ENCODE data around the gene ANKRD11.
"Not testable (repeated sequence)": the region's sequence is repeated elsewhere in the genome, so short reads cannot be mapped to it uniquely, and the experiment has no call there.

ANKRD11 gene

GRCh38 chr16:89268987-89269735 is 221.2 kb downstream of the ANKRD11 start:
- DNase-seq (ENCODE audit: low spot score), result no peak

DNA sequence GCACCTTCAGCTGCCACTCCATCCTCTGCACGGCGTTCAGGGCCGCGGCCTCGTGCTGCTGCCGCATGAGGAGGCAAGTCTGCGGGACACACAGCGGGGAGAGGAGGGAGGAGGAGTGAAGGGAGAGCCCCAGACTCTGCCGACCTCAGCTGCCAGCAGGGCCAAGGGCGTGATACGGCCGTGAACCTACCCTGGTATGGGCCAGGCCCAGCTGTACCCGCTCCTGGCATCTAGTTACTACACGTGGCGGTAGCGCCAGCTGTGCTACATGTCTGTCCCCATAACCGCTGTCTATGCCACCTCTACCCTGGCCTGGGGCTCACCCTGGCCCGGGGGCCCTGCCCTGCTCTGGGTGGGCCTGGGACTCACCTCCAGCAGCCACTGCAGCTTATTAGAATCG is 221.8 kb downstream of the ANKRD11 start:
- no peak for DNase-seq (ENCODE audit: low spot score)

DNA sequence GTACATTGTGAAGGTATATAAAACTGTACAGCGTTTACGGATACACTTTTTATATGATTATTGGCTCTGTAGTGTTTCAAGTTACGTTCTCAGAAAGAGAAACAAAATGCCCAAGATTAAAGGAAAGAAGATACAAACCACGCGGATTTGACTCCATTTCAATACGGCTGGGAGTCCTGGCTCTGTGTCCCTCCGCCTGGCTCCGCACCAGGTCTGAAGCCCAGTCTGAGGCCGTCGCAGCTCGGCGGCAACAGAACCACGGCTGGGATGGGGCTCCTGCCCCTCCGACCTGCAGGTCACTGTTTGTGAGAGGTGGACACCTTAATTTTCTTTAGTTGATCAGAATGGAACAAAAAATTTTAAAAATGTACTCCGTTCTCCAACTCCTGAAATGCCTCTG is 222.6 kb downstream of the ANKRD11 start:
- DNase-seq (ENCODE audit: low spot score), result not testable (repeated sequence)

- DNase-seq (ENCODE audit: low spot score), result no peak
These were observed 223.7 kb downstream of the ANKRD11 start for GRCh38 chr16:89266521-89267134.

GRCh38 chr16:89265647-89266046 is 224.7 kb downstream of the ANKRD11 start:
- DNase-seq (ENCODE audit: low spot score), result no peak

DNA sequence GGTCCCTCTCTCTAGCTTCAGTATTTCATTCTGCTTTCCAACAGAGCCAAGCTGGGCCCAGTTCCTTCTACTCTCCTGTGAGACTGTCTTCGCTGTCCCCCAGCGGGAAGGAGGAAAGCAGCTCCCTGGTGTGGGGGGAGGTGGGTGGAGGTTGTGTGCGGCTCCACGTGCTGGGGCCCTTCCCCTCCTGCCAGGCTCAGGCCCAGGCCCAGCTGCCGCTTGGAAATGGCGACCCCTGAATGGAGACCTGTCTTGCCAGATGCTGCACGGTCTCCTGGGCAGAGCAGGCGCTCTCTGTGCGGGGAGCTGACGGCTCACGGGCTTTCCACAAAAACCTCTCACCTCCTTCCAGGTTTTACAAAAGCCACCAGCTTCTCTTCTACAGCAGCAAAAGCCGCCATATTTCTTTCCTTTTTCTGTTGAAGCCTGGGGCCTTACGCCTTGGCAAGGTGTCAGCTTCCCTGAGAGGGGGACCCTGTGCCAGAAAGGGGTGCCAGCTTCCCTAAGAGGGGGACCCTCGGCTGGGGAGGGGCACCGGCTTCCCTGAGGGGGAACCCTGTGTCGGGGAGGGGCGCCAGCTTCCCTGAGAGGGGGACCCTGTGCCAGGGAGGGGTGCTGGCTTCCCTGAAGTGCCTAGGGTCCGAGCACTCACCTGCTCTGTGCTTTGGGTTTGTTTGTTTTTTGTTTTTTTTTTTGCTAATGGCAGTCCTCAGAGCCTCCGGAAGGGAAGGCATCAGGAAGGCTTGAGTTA is 225.4 kb downstream of the ANKRD11 start:
- DNase-seq (ENCODE audit: low spot score), result no peak

DNA sequence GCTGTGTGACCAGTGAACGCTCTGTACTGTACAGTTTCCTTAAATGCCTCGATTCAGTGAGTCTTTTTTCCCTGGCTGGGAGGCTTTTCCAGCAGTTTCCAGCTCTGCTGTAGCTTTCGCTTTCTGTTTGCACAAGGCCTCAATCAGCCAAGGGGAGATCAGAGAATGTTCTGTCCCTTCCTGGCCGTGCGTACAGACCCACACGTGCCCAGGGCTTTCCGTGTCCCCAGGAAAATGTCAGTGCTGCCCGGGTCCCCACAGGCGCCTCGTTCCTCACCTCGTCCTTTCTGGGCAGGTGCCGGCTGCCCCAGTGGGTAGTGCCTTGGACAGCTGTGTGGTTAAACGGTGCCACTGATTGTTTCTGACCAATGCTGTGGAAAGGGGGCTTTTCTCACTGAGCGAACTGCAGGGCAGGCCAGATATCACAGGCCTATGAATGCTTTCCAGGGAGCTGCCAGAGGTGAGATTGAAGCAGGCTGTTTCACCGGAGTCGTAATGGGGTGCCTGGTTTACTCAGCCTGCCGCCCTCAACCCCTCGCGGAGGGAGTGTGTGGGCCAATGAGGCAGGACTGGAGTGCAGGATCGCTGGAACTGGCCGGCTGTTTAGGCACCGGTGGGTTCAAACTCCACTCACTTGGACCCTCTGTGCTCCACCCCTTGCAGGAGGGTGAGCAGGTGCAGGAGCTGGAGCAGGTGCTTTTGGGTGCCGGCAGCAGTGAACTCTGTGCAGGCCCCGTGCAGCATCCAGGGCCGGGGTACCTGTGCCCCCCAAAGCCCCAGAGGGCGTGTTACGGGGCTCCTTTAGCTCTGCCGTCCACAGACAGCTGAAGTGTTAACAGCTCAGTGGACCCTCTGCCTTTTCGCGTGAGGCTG is 228.4 kb downstream of the ANKRD11 start:
- DNase-seq (ENCODE audit: low spot score), result no peak

- not testable (repeated sequence) for DNase-seq (ENCODE audit: low spot score)
These were observed 230.5 kb downstream of the ANKRD11 start for GRCh38 chr16:89259901-89260300.

DNA sequence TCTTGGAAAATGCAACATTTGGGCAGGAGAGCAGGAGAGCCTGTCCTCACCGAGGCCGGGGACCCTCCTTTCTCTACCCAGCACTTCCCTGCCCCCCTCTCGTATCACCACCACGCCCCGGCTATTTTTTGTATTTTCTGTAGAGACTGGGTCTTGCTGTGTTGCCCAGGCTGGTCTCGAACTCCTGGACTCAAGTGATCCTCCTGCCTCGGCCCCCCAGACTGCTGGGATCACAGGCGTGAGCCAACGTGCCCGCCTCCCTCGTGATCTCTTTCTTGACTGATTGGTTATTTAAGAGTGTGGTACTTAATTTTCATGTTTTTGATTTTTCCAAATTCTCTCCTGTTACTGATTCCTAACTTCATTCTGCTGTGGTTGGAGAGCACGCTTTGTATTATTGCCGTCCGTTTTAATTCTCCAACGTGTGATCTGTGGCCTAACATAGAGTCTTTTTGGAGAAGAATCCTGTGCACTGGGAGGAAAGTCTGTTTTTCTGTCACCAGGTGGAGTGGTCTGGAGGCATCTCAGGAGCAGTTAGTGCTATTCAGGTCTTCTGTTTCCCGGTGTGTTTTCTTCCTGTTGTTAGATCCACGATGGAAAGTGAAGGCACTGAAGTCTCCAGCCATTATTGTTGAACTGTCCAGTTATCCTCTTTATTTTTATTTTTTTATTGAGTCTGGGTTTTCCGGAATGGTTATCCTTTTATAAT is 232.4 kb downstream of the ANKRD11 start:
- DNase-seq (ENCODE audit: low spot score), result no peak

- DNase-seq (ENCODE audit: low spot score), result no peak
These were observed 233.1 kb downstream of the ANKRD11 start for GRCh38 chr16:89257281-89257731.

DNA sequence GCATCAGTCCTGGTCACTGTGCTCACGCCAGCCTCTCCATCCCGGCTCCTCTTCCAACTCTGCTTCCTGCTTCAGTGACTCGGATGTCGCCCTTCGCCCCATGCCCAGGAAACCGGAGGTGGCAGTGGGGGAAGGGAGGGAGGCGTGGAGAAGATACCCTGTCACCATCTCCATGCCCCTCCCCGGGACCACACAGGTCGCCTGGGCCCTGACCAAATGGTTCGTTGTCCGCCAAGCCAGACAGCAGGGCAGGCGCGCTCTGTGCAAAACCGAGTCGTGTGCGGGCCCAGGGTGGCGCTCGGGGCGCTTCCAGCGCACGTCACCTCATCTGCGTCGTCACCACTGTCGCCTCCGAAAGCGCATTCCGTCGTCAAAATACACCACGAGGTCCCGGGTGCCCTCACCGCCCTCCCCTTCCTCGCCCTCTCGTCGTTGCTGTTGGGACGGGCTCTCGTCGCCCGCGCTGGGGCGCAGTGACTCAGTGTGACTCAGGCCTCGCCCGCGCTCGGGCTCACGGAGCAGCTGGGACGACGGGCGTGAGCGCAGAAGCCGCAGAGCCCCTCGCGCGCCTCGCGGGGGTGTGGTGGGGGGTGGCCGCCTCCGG is 233.6 kb downstream of the ANKRD11 start:
- no peak for DNase-seq (ENCODE audit: low spot score)

DNA sequence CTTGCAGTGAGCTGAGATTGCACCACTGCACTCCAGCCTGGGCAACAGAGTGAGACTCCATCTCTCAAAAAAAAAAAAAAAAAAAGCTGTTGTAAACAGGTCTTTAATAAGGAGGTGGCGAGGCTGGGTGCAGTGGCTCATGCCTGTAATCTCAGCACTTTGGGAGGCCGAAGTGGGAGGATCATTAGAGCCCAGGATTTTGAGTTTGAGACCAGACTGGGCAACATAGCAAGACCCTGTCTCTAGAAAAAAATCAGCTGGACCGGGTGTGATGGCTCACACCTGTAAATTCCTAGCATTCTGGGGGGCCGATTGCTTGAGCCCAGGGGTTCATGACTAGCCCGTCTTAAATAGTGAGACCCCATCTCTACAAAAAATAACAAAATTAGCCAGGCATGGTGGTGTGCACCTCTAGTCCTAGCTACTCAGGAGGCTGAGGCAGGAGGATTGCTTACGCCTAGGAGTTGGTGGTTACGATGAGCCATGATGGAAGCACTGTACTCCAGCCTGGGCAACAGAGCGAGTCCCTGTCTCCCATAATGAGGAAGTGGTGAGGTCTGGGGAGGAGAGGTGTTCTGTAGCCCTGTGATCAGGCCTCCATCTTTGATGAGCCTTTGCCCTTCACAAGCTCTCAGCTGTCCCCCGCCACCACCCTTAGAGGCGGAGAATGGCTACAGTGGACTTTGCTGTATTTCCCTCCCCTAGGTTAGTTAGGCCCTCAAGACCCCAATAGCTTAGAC is 236.6 kb downstream of the ANKRD11 start:
- no peak for DNase-seq (ENCODE audit: low spot score)

- DNase-seq (ENCODE audit: low spot score), result no peak
These were observed 242.0 kb downstream of the ANKRD11 start for GRCh38 chr16:89248196-89248982.

DNA sequence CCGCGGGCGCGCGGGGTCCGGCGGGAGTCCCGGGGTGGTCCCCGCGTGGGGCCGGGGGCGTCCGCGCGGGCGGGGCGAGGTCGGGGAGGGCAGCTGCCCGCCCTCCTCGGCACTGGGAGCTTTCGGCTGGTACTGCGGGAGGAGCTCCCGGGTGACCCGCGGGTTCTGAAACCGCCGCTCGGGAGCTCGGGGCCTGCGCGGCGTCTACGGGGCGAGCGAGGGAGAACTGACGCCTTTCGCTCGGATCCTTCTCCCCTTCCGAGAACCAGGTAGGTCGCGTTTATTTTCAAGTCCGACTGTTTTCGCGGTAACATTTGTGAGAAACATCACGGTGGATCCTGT is 242.7 kb downstream of the ANKRD11 start:
- not testable (repeated sequence) for DNase-seq (ENCODE audit: low spot score)

DNA sequence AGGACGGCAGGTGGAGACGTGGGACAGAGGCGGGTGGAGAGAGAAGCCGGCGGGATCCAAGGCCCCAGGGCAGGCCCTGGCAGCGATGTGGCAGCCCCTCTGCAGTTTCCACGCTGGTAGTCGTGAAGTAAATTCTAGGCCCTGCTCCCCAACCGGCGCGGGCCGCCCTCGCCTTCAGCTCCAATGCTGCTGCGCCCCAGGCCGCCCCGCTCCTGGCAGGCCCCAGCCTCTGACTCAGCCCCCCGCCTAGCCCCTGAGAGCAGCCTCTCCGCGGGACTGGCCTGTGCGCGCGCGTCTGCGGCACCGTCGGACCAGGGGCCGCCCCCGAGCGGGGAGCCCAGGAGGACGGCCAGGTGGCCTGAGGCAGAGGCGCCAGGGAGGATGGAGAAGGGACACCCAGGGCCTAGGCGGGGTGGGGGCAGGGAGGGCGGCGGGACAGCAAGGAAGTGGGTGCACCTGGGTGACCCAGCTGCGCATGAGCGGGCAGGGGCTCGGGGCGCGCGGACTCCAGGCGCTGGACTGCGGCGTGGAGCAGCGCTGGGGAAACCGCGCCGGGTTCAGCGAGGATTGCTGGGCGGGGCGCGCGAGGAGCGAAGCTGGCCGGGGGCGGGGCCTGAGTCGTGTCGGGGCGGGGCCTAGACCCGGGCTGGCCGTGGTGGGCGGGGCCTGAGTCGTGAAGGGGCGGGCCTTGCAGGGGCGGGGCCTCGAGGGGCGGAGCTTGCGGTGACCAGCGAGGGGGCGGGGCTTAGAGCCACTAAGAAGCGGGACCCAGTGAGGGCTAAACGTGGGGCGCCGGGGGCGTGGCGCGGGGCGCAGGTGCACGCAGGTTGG is 243.2 kb downstream of the ANKRD11 start:
- DNase-seq (ENCODE audit: low spot score), result peak; percentile 88

GRCh38 chr16:89246383-89246902 is 243.9 kb downstream of the ANKRD11 start:
- no peak for DNase-seq (ENCODE audit: low spot score)

DNA sequence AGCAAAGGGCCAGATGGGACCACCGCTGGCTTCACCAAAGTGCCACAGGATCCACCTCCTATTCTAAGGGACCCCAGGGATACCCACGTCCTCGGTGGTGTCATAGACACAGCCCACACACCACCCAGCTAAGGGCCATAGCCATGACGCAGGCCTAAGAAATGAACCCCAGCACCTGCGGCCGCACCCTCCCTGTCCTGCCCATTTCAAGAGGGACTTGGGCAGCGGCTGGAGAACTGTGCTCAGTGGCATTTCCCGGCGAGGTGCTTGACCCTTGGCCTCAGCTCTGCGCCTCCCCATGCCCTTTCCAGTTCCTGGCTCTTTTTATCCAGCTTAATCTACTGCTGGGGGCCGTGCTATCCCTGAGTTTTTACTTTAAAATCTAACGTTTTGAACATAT is 245.6 kb downstream of the ANKRD11 start:
- no peak for DNase-seq (ENCODE audit: low spot score)

DNA sequence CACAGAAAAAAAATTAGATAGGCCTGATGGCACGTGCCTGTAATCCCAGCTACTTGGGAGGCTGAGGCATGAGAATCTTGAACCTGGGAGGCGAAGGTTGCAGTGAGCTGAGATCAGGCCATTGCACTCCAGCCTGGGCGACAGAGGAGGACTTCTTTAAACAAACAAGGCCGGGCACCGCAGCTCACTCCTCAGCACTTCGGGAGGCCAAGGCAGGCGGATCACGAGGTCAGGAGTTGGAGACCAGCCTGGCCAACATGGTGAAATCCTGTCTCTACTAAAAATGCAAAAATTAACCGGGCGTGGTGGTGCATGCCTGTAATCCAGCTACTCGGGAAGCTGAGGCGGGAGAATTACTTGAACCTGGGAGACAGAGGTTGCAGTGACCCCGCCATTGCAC is 246.1 kb downstream of the ANKRD11 start:
- not testable (repeated sequence) for DNase-seq (ENCODE audit: low spot score)
